ENCODE measurements around the gene ENDOU.

The ENDOU gene

GRCh38 chr12:47757364-47757839 is 32.1 kb upstream of the ENDOU start:
- no peak for DNase-seq

- DNase-seq: peak; percentile 26
Measured at GRCh38 chr12:47755655-47756562, 30.6 kb upstream of the ENDOU start.

- DNase-seq: no peak
Measured at GRCh38 chr12:47754881-47755280, 29.6 kb upstream of the ENDOU start.

GRCh38 chr12:47754126-47754525 is 28.8 kb upstream of the ENDOU start:
- DNase-seq: no peak

GRCh38 chr12:47753021-47754001 is 28.0 kb upstream of the ENDOU start:
- DNase-seq: no peak

GRCh38 chr12:47752552-47752951 is 27.3 kb upstream of the ENDOU start:
- no peak for DNase-seq

- DNase-seq: no peak
Measured at GRCh38 chr12:47752121-47752520, 26.8 kb upstream of the ENDOU start.

- DNase-seq: no peak
Measured at GRCh38 chr12:47751561-47751960, 26.3 kb upstream of the ENDOU start.

GRCh38 chr12:47750916-47751470 is 25.7 kb upstream of the ENDOU start:
- DNase-seq: no peak

GRCh38 chr12:47750229-47750798 is 25.0 kb upstream of the ENDOU start:
- no peak for DNase-seq

- DNase-seq: no peak
Measured at GRCh38 chr12:47748899-47749298, 23.6 kb upstream of the ENDOU start.

- no peak for DNase-seq
Measured at GRCh38 chr12:47748507-47748828, 23.2 kb upstream of the ENDOU start.

- DNase-seq: no peak
Measured at GRCh38 chr12:47747596-47748506, 22.6 kb upstream of the ENDOU start.

GRCh38 chr12:47747126-47747525 is 21.8 kb upstream of the ENDOU start:
- no peak for DNase-seq

- no peak for DNase-seq
Measured at GRCh38 chr12:47746523-47746922, 21.2 kb upstream of the ENDOU start.

GRCh38 chr12:47746073-47746472 is 20.8 kb upstream of the ENDOU start:
- DNase-seq: no peak

GRCh38 chr12:47745485-47746041 is 20.3 kb upstream of the ENDOU start:
- DNase-seq: no peak

GRCh38 chr12:47744778-47745436 is 19.6 kb upstream of the ENDOU start:
- no peak for DNase-seq

- peak; percentile 73 for DNase-seq
Measured at GRCh38 chr12:47744005-47744651, 18.8 kb upstream of the ENDOU start.

GRCh38 chr12:47743311-47743860 is 18.1 kb upstream of the ENDOU start:
- no peak for DNase-seq

All from CD4-positive, alpha-beta T cell treated with Interleukin-10 for 1 hour (primary cell).